HG03439 (cell line): ENCODE data around the gene MRPS30.
A peak's percentile ranks its signal among the peaks of the same experiment; 100 is the strongest.
"Not testable (repeated sequence)": the region's sequence is repeated elsewhere in the genome, so short reads cannot be mapped to it uniquely, and the experiment has no call there.

Source experiments
- ATAC-seq: cut with Tn5 transposase; IDR thresholded peaks from one replicate; pipeline ENCODE4 v1.9.1; 2021; ENCODE audit warnings: mild to moderate bottlenecking, moderate library complexity; ENCODE audit not compliant: unreplicated experiment

Gene MRPS30

GRCh38 chr5:44808435-44809214 lies at the start of gene MRPS30:
Gene MRPS30, plus strand, starts transcription at chr5:44808947. Its CDS starts 16 bp downstream, at chr5:44808963.
- peak; percentile 99 for ATAC-seq

GRCh38 chr5:44769200-44769876 lies 39.4 kb upstream of the MRPS30 start:
- ATAC-seq, result no peak

GRCh38 chr5:44769877-44770209 lies 38.9 kb upstream of the MRPS30 start:
- ATAC-seq, result no peak

- ATAC-seq, result no peak
Measured at GRCh38 chr5:44770780-44771717, 37.7 kb upstream of the MRPS30 start.

- not testable (repeated sequence) for ATAC-seq
Measured at GRCh38 chr5:44772397-44772796, 36.4 kb upstream of the MRPS30 start.

GRCh38 chr5:44774279-44774880 lies 34.4 kb upstream of the MRPS30 start:
- ATAC-seq, result no peak

- no peak for ATAC-seq
Measured at GRCh38 chr5:44779167-44779566, 29.6 kb upstream of the MRPS30 start.

- ATAC-seq, result no peak
Measured at GRCh38 chr5:44783634-44784315, 25.0 kb upstream of the MRPS30 start.

- no peak for ATAC-seq
Measured at GRCh38 chr5:44787731-44788130, 21.0 kb upstream of the MRPS30 start.

GRCh38 chr5:44789372-44789995 lies 19.3 kb upstream of the MRPS30 start:
- ATAC-seq, result not testable (repeated sequence)

GRCh38 chr5:44792031-44792673 lies 16.6 kb upstream of the MRPS30 start:
- not testable (repeated sequence) for ATAC-seq

GRCh38 chr5:44794371-44794770 lies 14.4 kb upstream of the MRPS30 start:
- no peak for ATAC-seq

GRCh38 chr5:44795496-44795895 lies 13.3 kb upstream of the MRPS30 start:
- no peak for ATAC-seq

GRCh38 chr5:44797841-44798240 lies 10.9 kb upstream of the MRPS30 start:
- no peak for ATAC-seq

GRCh38 chr5:44801992-44802391 lies 6.8 kb upstream of the MRPS30 start:
- ATAC-seq, result no peak

- ATAC-seq, result no peak
Measured at GRCh38 chr5:44806608-44807007, 2.1 kb upstream of the MRPS30 start.

GRCh38 chr5:44807269-44807668 lies 1.5 kb upstream of the MRPS30 start:
- no peak for ATAC-seq

- ATAC-seq, result peak; percentile 44
Measured at GRCh38 chr5:44809215-44809955, 638 bp downstream of the MRPS30 start.

- no peak for ATAC-seq
Measured at GRCh38 chr5:44809956-44810420, 1.2 kb downstream of the MRPS30 start.
